GM21786 (cell line): Measurements from ENCODE around the gene TMEM132C.
"Not testable (repeated sequence)": the region's sequence is repeated elsewhere in the genome, so short reads cannot be mapped to it uniquely, and the experiment has no call there.

Experiments used
- ATAC-seq: cut with Tn5 transposase; IDR thresholded peaks from one replicate; pipeline ENCODE4 v1.9.1; 2021; ENCODE audit not compliant: unreplicated experiment

TMEM132C gene

DNA sequence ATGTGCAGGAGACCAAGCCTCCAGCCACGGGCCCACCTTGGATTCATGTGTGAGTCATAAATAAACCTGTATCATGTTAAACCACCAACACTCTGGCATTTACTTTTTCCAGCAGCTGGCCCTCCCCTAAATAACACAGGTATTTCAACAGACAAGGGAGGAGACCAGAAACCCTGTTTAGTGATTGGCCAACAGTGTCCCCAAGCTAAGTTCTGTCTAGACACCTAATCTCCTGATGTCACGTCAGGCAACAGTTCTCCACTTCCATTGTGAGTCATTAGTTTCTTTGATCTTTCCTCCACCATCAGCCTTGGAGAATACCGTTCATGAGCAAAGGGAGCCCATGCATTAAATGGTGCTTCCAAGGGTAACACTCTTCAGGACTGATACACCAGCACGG is 196.9 kb downstream of the TMEM132C start:
- no peak for ATAC-seq

DNA sequence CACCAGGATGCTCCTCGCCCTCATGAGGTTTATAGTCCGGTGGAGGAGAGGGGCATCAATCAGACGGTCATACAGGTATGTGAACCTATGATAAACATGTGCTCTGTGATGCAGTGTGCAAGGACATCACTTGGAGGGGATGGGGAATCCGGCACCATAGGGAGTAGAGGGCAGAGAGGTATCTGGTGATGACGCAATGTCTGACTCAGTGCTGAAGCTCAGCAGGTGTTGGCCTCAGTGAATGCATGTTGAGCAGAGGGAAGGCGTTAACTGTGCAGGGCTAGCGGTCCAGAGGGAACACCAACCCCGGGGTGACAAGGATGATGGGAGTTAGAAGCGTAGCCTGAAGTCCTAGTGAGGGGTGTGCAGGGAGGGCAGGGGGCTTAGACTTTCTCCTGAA is 200.9 kb downstream of the TMEM132C start:
- no peak for ATAC-seq

DNA sequence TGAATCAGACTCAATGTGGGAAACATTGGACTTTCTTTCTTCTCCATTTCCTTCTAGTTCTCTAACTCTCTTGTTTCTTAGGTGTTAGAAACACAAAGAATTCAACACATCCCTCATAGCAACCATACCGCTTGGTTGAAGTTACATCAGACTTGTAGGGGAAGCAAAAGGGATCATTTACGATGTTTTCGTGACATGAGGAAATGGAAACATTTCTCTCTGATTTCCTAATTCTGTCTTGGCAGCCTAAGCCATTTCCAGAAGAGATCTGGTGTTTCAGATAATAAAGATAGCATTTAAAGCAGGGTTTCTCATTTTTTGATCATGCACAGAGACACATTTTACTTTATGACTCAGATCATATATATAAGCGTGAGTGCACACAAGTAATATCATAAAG is 202.0 kb downstream of the TMEM132C start:
- ATAC-seq, result no peak

DNA sequence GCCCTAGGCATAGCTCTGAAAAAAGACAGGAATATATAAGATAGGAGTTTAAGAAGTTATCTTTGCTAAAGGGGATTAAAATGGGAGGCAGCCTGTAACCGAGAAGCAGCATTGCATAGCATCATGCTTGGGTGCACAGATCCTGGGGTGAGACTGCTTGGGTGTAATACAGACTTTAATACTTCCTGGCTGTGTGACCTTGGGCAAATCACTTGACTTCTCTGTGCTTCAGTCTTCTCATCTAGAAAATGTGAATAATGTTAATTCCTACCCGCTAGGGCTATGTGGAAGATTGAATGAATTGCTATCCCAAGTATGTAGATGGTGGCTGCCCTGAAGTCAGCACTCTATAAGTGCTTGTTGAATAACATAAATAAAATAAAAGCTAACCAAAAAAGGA is 204.5 kb downstream of the TMEM132C start:
- ATAC-seq, result no peak

DNA sequence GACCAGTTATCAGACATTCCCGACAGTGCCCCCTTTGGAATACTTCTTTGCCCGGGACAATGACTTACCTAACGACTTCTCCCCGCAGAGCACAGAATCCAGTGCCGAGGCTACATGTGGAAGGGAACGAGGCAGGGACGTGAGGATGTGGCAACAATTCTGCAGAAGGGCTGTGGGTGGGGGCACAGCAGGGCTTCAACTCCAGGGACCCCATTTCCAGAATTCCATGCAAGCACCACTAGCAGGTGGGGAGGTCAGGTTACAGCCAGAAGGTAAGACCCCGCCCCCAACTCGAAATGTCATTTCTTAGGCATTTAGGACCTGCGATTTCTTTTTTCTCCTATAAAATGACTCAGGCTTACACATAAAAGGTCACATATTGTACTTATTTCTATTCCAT is 207.9 kb downstream of the TMEM132C start:
- ATAC-seq, result no peak

DNA sequence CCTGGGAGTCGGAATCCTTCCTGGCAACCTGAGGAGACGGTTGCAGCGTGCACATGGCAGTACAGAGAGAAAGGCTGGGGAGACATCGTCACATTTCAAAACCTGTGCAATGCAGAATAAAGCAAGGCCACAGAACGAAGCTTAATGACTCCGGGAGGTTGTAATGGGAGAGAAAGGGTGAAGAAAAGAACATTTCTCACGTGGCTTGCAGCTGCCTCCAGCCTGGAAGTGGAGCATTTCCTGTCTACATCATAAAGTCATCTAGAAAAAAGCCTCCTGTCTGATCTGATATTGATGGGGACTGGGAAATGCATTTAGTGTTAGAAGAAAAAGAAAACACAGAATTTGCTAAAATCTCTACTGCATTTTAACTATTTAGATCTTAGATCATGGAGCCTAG is 209.3 kb downstream of the TMEM132C start:
- no peak for ATAC-seq

DNA sequence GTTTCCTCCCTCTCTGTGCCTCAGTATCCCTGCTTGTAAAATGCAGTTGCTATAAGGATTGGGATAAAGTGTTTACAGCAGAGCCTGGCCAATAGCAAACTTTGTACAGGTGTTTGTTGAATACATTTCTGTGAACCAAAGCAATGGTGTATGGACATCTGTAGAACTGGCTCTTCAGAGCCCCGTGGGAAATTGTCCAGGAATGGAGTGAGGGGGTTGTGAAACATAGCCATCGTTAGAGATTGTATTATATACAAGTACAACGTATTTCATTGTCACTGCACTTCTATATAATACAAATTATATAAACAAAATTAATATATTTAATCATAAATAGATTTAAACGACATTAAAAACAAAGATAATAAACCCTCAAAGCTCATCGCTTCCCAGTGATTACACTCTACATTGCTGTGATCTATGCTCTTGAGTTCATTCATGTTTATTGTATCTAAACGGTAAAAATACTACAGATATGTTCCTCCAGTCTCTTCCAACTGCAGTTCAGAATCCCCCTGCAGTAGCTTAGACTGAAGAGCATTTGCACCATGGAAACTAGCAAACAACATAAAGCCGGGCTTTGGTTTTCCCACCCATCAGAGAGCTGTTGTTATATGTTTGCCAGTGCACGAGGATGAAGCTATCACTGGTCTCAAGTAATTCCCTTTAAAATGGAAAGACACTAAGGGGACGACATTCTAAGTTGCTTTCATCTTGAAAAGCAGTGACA is 216.7 kb downstream of the TMEM132C start:
- ATAC-seq, result no peak

DNA sequence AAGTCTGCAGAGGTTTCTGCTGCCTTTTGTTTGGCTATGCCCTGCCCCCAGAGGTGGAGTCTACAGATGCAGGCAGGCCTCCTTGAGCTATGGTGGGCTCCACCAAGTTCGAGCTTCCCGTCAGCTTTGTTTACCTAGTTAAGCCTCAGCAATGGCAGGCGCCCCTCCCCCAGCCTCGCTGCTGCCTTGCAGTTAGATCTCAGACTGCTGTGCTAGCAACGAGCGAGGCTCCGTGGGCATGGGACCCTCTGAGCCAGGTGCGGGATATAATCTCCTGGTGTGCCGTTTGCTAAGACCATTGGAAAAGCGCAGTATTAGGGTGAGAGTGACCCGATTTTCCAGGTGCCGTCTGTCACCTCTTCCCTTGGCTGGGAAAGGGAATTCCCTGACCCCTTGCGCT is 230.4 kb downstream of the TMEM132C start:
- ATAC-seq, result not testable (repeated sequence)

DNA sequence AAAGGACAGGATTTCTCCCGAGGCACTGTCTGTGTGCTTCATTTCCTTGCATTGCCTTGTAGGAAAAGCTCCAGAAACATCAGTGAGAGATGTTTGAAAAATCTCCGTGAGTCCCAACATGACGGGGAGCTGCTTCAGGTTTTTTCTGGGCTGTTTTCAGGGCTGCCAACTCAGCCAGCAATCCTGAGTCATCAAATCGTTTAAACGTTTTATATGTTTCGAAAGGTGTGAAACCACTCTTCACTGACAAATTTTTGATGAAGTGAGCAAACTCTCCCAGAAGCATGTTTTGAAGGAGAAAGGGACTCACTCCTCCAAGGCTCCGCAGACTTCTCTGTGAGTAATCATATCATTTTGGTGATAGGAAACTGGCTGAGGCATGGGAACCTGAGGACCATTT is 240.5 kb downstream of the TMEM132C start:
- no peak for ATAC-seq

DNA sequence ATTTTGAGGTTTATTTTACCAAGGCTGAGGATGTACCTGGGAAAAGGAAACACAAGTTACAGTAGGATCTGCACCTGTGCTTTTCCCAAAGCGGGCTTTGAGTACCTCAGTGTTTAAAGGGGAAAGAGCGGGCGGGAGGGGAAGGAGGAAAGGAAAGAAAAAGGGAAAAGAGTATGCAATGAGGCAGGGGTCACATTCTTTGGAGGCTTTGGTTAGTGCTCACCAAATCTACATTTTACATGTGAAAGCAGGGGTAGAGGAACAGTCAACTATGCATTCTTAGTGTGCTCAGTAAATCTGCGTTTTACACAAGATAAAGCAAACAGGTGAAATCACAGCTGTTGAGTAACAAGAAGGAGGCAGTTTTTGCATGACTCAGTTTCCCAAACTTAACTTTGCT is 242.2 kb downstream of the TMEM132C start:
- ATAC-seq, result no peak

DNA sequence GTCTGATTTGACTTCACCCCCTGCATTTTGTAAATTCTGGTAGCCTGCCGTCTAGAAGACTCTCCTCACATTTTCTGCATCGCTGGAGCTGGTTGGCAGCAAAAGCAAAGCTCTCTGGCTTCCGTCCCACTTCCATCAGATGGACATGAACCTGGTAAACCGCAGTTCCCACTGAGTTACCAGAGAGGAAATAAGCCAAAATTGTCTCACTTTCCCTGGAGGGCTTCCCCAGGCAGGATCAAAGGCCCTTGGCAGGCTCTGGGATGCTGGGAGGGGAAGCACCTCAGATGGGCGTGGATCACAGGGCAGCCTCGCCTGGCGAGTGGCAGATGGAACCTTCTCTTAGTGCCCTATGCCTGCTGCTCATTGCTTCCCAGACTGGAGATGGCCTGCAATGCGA is 243.5 kb downstream of the TMEM132C start:
- no peak for ATAC-seq

DNA sequence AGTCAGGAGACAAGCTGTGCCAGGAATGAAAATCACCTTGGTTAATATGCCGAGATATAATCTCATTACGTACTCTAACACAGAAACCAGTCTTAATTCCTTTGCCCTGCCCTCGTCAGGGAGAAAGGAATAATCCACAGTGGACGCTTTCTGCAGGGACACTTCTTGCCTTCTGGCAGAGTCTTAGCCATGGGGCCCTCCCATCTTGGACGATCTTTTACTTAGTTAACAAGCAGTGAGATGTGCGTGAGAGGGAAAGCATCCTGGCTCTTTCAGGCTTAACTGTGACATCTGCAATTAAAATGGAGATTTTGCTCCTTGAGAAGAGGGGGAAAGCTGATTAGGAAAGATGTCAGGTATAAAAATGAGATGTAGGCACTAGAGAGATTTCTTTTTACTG is 246.4 kb downstream of the TMEM132C start:
- no peak for ATAC-seq

DNA sequence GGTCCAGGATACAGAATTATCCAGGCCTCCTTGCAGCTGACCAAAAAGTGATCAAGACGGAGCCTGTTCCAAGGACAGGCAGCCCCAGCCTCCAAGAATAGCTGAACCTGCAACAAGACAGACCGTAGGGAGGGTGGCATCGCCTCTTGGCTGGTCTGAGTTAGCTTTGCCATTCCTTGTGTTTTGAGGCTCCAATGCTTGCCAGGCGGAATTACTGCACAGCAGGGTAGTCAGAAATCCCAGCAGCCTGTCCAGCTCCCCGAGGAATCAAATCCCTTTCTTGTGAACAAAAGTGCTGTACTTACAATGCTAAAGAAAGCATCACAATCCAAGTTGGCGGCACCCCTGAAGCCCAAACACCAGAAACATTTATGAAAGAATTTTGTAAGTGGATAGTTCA is 246.9 kb downstream of the TMEM132C start:
- ATAC-seq, result no peak

DNA sequence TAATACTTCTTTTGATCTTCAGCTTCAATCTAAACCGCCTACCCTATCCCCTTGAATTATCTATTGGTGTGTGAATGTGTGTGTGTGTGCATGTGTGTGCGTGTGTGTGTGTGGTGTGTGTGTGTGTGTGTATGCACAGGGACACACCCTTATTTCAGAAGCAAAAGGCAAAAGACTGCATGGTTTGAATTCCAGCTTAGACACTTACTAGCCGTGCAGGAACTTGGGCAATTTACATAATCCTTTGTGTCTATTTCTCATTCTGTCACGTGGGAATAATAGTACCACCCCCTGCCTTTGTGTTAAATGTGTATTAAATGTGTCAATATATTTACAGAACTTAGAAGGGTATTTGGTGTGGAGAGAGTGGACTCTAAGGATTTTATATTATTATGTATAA is 251.7 kb downstream of the TMEM132C start:
- ATAC-seq, result no peak

DNA sequence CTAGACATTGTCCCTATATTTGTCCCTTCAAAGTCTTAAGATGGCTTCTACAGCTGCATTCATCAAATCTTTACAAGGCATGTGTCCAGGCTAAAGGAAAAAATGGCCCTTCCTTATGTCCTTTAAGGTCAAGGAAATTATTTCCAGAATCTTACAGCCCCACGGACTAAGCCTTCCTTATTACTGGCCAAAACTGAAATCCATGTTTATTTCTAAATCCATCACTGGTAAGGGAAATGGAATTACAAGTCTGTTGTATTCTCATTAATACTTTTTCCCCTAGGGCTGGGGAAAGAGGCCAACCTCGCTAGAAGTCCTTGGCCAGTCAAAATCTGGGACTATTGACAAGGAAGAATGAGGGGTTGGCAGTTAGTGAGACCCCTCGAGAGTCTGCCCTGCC is 252.5 kb downstream of the TMEM132C start:
- no peak for ATAC-seq

DNA sequence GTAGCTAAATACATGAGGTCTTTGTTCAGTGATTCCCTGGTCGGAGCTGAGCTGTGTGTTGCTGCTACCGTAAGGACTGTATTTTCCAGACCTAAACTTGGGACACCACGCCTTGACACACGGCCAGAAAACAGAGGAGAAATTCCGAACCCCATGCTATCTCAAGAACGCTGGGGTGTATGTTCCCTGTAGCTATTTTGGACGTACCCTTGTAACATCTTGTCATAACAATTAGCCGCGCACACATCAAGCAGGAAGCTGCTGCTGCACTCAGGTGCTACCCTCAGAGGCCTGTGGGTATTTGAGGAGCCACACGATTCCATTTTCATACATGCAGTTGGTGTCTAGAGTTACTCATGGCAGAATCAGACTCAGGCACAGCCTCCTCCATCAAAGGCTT is 255.0 kb downstream of the TMEM132C start:
- no peak for ATAC-seq

DNA sequence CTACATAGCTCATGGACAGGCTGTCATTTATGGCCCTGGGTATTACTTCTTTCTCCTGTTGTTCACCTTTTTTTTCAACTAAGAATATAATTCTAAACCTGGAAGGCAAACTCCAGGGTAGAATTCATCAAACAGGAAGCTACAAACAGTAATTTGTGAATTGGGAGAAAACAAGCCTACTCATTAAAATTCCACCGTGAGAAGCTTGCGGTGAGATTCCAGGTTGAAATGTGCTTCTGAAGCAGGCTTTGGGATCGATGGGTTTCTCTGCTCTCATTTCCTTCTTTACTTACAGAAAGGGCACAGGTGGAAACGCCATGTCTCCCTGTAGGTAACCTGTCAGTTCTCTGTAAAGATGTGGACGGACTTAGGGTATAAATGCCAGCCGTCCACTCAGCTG is 257.5 kb downstream of the TMEM132C start:
- no peak for ATAC-seq

DNA sequence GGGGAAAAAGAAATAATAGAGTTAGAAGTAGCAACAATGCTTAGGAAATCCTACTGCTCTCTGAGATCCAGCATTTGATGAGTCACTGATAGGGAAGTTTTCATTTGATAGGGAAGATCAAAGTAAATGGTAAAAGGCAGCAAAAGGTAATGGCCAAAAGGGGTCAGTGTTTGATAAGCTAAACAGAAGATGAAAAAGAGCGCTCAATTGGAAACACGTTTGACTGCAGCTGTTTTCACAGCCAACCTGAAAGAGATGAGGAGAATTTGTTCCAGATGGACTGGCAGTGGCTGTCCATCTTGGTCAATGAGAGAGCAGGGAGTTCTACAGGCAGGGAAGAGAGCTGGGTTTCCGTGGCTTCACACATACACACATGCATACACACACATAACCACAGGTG is 264.2 kb downstream of the TMEM132C start:
- ATAC-seq, result no peak

DNA sequence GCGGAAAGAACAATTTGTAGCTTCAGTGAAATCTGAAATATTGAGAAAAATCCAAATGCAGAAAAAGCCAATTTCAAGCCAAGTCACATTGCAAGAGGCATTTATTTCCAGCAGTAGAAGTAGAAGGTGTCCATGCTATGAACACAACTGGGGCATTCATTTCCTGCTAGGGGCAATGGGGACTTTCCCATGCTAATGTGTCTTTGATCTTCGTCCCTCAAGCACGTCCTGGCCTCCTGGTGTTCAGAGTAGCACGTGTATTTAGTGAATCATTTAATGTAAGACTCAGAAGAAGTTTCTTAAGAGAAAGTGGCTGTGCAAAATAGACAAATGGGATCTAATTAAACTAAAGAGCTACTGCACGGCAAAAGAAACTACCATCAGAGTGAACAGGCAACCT is 267.9 kb downstream of the TMEM132C start:
- peak; percentile 61 for ATAC-seq

DNA sequence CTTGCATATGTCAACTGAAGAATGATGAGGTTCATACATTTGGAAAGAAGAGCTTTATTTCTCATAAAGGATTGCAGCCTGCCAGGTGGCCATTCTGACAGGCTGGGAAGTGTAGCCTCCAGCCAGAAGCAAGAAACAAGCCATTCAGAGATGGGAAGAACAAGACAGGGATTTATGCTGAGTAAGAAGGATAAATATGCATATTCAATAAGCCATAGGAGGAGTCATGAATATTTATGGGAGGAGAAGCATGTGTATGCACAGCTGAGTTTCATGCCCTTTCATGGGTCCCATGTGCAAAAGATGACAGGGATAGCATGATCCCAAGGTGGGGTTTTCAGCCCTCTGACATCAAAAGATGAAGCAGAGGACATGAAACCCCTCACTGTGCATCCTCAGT is 269.8 kb downstream of the TMEM132C start:
- ATAC-seq, result no peak

DNA sequence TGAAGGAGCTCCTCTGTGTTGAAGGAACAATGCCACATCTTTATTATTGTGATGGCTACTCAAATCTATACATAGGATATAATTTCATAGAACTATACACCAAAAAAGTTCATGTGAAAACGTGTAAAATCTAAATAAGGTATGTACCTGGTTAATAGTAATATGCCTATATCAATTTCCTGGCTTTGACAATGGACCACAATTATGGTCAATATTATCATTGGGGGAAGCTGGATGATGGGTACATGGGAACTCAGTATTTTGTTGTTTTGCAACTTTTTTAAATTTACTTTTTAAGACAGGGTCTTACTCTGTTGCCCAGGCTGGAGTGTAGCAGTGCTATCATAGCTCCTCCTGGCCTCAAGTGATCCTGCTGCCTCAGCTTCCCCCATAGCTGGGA is 270.7 kb downstream of the TMEM132C start:
- no peak for ATAC-seq

DNA sequence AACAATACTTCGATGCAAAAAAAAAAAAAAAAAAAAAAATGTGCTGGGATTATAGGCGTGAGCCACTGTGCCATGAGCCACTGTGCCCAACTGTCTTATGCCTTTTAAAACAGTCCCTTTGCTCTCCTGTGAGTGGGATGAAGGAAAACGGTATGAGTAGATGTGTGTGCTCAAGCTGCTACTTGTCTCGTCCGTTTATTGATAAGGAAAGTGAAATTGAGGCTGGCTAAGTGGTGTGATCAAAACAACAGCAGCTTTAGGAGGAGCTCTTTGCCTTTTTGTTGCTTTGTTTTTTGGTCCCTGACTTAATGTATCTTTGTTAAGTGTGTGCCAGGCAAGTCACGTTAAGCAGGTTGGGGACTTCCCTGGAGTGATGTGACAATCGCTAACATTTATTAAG is 275.9 kb downstream of the TMEM132C start:
- ATAC-seq, result no peak

DNA sequence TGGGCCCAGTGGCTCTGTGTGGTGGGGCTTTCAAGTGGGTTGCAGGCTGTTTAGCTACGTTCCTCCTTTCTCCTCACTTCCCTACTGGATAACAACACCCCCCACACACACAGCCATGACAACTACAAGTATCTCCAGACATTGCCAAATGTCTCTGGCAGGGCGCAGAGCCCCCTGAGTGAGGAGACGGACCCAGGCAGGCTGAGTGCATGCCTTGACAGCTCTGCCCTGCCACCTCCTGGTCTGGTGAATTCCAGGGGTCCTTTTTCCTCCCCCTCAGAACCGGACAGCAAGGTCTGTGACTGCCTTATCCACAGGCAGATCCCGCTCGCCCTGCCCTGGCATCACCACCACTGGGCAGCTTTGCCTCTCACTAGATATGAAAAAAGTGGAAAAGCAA is 276.5 kb downstream of the TMEM132C start:
- ATAC-seq, result no peak
